ENCODE measurements around the gene BCAS3.
"Not testable (repeated sequence)": the region's sequence is repeated elsewhere in the genome, so short reads cannot be mapped to it uniquely, and the experiment has no call there.

The BCAS3 gene

GRCh38 chr17:61230461-61230860, 552.8 kb downstream of the BCAS3 start:
- DNase-seq (ENCODE audit: low spot score) = no peak

GRCh38 chr17:61230972-61231820, 553.5 kb downstream of the BCAS3 start:
- DNase-seq (ENCODE audit: low spot score) = no peak

DNA sequence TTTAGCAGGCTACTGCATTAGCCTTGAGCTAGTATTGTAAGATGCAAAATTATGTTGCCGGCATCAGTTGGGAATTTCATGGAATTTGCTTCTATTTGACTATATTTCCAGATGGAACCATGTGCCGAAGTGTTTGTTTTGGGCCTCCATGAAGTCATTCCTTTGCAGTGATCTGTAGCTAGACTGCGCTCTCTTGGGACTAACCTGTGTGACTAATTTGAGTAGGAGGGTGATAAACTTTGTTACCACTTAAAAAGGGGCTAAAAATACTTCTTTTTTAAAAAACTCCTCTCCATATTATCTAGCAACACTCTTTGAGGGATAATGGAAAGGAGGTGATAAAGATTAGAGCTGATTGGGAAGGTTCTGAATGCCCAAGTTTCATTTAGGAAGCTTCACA, 555.2 kb downstream of the BCAS3 start:
- no peak for DNase-seq (ENCODE audit: low spot score)

DNA sequence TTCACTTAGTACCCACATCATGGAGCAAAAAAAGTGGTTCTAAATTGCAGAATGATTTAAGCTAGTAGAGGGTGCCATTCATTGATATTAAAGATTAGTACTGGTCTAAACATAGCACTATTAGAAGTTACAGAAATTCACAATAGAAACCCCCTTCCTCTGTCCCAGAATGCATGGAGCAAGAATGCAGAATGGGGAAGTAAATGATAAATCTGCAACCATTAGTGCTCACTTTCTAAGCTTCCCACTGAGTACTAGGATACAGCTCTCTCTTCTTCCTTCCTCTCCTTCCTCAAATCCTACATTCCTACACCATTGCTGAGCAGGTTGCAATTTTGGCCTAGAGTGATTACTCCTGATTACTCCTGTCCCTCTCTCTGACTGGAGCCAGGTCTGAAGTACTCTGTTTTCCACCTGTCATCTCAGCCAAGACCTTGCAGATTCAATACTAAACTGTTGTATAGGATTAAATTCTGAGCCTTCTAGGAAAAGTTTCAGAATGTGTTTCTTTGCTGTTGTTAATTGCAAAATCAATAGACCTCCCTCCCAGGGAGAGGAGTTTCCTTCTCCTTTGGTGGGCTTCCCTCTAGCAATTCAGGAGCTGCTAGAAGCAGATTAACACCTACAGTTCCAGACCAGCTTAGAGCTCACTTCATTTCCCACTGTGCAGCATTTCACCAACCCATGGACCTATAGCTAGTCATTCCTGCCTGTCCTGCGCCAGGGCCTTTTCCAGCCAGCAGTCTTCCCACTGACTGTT, 556.5 kb downstream of the BCAS3 start:
- no peak for DNase-seq (ENCODE audit: low spot score)

- DNase-seq (ENCODE audit: low spot score) = no peak
These were observed 557.6 kb downstream of the BCAS3 start for GRCh38 chr17:61235001-61235826.

DNA sequence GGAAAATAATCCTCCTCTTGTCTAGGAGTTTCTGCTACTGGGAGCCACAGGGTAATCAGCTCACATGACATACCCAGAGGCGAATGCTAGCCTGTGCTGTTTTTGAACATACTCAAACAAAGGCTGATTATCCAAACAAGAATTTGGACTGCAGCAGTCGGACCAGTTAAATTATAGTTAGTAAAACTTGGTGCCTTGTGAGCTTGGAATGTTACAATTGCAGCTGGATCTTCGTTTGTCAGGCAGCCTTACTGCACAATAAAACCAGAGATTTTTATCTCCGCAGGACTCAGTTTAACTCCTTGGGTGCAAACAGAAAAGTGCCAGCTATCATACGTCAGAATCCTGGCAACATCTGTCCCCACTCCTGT, 558.2 kb downstream of the BCAS3 start:
- no peak for DNase-seq (ENCODE audit: low spot score)

GRCh38 chr17:61237275-61237674, 559.6 kb downstream of the BCAS3 start:
- DNase-seq (ENCODE audit: low spot score) = no peak

DNA sequence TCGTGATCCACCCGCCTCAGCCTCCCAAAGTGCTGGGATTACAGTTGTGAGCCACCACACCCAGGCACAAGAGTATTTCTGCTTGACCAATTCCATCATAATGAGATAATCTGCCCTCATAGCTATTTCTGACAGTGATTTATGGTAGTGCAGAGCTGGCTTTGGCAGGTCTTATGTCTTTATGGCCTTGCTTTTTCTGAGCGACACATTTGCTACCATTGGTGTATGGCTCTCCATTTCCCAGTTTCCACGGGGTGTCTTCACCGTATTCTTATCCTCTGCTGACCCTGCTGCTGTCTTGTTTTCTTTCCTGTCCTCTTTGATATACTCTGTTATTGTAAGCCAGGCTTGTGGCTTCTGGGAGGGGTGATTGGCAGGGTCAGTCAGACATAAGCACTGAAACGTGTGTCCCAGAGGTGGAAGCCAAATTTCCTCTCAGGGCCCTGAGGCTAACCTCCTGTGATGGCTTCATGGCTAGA, 560.8 kb downstream of the BCAS3 start:
- no peak for DNase-seq (ENCODE audit: low spot score)

DNA sequence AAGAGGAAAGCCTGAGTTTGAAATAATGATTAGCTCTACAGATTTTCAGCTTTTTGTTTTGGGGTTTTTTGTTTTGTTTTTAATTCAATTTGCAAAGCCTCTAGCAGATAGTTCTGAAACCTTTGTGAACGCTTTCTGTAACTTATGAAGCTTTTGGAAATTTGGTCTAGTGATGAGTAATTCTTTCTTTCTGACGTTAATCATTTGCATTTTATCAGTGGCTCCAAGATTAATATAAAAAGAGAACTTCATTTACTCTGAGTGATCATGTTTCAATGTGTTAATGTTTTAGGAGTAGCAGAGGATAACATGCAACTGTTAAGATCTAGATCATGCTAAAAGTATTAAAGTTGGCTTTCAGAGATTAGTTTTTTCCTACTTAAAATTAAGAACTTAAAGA, 561.7 kb downstream of the BCAS3 start:
- no peak for DNase-seq (ENCODE audit: low spot score)

GRCh38 chr17:61239953-61240352, 562.3 kb downstream of the BCAS3 start:
- DNase-seq (ENCODE audit: low spot score) = no peak

DNA sequence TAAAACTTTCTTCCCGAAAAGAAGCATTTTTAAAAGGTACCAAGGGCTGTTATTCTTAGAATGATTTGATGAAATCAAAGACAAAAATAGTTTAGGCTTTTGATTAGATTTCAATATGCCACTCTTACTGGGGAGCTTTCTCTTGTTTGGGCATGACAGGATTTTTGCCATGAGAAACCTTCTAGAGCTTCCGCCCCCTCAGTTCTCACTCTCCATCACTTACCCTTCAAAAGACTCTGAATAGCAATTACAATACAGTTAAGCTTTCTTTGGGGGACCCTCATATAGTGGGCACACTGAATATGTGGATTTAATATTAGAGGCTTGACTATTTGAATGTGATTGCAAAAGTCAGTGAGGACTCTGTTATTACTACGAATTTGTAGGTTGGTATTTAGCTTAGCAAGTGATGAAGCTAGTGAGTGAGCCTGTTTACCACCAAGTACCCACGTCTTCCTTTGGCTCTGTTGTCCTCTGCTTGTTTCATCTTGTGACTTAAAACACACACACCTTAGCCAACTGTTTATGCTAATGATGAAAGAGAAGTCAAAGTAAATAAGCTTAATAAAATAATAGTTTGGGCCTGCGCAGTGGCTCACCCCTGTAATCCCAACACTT, 563.3 kb downstream of the BCAS3 start:
- DNase-seq (ENCODE audit: low spot score) = no peak

GRCh38 chr17:61244988-61245387, 567.3 kb downstream of the BCAS3 start:
- DNase-seq (ENCODE audit: low spot score) = not testable (repeated sequence)

DNA sequence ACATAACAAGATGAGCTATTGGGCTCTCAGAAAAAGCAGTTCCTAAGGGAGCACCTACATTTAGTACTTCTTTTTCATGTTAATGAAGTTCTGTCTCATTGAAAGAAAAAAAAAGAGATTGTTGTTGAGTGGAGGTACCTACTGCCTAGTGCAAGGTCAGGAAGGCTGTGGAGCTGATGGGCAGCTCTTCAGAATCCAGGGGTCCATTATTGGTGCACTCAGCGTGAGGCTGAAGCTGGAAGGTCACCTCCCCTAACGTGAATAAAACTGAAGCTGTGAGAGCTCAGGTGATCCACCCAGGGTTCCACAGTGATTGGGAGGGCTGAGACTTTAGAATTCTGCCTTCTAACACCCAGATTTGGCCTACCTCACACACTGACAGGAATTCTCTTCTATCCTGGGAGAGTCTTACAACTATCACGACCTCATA, 568.1 kb downstream of the BCAS3 start:
- DNase-seq (ENCODE audit: low spot score) = peak; percentile 36

GRCh38 chr17:61247439-61247838, 569.8 kb downstream of the BCAS3 start:
- DNase-seq (ENCODE audit: low spot score) = no peak

DNA sequence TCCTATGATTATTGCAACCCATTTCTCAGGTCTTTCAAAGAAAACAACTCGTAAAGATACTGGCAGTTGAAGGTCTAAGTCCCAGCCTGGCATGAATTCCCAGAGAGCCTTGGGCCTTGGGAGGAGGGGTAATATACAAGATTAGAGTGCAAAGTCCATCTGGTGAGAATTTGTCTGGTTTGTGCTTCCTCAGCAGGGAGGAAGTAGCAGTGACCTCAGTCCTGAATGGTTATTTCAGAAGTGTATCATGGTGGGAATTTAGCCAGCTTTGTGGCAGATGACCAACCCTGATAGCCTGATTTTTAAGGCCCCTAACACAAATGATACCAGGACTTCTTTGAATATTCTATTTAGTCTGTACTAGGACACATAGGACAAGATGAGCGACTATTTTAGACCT, 570.7 kb downstream of the BCAS3 start:
- no peak for DNase-seq (ENCODE audit: low spot score)

DNA sequence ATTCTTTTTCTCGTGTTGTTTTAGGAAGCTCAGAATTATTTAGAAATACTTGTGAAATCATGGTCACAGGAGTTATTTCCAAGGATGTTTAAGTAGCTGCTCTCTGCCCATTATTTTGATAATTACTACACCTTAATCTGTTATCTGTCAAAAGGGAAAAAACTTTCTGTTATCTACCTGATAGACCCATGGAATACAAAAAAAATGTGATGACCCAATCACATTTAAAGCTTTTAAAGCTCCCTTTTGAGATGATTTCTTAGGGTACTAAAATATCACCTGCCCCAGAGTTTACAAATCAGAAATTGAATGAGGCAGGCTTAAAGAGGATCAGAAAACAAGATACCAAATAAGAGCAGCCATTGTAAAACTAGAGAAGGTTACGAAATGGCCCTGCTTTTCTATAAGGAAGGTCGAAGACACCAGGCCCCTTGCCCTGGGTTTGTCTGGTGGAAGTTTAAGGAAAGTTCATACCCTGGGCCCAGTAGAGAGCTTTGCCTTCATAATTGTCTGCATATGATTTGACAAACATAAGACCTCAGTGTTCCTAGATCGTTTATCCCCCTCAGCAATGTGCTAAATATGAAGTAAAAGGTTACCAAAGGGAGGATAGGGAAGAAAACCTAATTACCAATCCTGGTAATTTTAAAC, 572.1 kb downstream of the BCAS3 start:
- no peak for DNase-seq (ENCODE audit: low spot score)

GRCh38 chr17:61250335-61250890, 572.8 kb downstream of the BCAS3 start:
- no peak for DNase-seq (ENCODE audit: low spot score)

DNA sequence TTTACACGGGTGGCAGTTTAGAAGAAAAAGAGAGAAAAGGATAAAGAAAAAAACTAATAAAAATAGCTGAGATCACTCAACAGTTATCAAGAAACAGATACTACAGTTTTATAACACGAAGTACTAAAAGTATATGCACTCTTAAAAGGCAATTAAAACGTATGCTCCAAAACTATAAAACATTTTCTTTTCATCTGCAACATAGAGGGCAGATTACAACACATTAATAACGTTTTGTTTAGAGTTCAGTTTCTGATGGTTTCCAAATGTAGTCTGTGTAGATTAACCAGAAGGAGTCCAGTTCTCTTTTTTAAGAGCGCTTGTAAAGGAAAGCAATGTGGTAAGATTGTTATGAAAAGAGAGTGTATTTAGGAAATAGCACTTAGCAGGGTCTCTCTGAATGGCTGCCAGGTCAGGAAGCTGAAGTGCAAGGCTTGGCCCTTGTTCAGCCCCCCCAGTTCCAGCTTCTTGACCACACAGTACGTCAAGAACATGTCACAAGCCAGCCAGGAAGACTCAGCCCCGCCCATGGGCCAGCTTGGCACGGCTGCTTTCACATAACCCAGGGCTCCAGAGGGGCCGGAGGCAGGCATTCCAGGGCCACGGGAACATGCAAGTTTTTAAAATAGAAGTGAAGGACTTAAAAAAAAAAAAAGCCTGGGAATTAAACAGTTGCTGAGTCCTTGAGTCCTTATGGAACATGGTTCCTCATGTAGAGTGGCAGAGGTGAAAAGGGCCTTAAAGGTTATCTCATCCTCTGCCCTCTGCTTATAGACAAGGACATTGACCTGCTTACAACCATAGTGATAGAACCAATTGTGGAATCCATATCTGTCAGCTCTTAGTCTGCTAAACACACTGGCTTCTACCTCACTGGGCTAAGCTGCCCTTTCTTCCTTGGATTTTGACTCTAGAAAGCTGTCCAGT, 574.6 kb downstream of the BCAS3 start:
- DNase-seq (ENCODE audit: low spot score) = no peak

DNA sequence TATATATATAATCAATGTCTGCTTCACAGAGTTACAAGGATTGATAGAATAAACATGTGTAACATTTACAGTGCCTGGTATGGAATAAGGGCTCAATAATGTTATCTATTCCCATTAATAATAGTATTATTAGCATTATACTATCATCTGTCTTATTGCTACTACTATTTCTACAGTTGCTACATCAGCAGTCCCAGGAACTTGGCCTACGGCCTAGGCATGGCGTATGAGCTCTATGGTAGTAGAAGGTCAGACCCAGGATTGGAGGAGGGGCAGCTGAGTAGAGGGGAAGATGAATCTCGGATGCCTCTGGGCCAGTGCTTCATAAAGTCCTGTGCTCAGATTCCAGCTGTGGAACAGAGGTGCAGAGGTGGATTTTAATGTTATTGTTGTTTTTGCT, 575.7 kb downstream of the BCAS3 start:
- no peak for DNase-seq (ENCODE audit: low spot score)
